IgD-negative memory B cell (primary cell): ENCODE measurements around the gene RNASE7. TPM values are rescaled to one million over a fixed set of nuclear protein-coding genes. Genes with fewer than 3 reads are reported as not detected.

ENCODE experiments used
- H3K27ac Mint-ChIP-seq, 3 donors: one replicate each; pipeline ENCODE4 v1.8.0; 2020 to 2022; ENCODE audit warnings: mild to moderate bottlenecking in 3 of 3, mixed read lengths in 3 of 3, moderate library complexity in 1 of 3
- H3K27me3 Mint-ChIP-seq: one replicate; pipeline ENCODE4 v1.8.0; 2021; ENCODE audit warnings: mixed read lengths
- H3K36me3 Mint-ChIP-seq: one replicate; pipeline ENCODE4 v1.8.0; 2020; ENCODE audit warnings: mild to moderate bottlenecking, mixed read lengths
- H3K4me1 Mint-ChIP-seq, 3 donors: one replicate each; pipeline ENCODE4 v1.8.0; 2020 to 2022; ENCODE audit warnings: mixed read lengths in 3 of 3, mild to moderate bottlenecking in 1 of 3
- H3K4me3 Mint-ChIP-seq, 4 donors: one replicate each; pipeline ENCODE4 v1.8.0; 2020 to 2022; ENCODE audit warnings: mild to moderate bottlenecking in 4 of 4, mixed read lengths in 4 of 4, moderate library complexity in 3 of 4
- H3K9me3 Mint-ChIP-seq, 3 donors: one replicate each; pipeline ENCODE4 v1.8.0; 2020 to 2021; ENCODE audit warnings: mixed read lengths in 3 of 3, mild to moderate bottlenecking in 1 of 3
- polyA plus RNA-seq: library from polyadenylated mRNA; unstranded; fragments of 300-500 nt; fragmentation: Illumina TruSeq; gene quantifications from one replicate; pipeline ENCODE4 v1.2.3, GENCODE V29; 2021

The RNASE7 gene
- polyA plus RNA-seq, 1 donor from 2014 or later: not detected

GRCh38 chr14:21075719-21076437 lies 33.7 kb downstream of the RNASE7 start:
- Mint-ChIP-seq H3K9me3 (no peaks in the 10 kb centered on the region), H3K4me1 (peaks cover 0 to 18% (median 13%) of the 10 kb centered on the region in 3 donors), H3K36me3 (peaks cover 3% of the 10 kb centered on the region), H3K4me3 (no peak overlapping the region), H3K27me3 (peaks cover 18% of the 10 kb centered on the region), H3K27ac (no peak overlapping the region)

GRCh38 chr14:21077672-21078071 lies 35.5 kb downstream of the RNASE7 start:
- Mint-ChIP-seq H3K9me3 (no peaks in the 10 kb centered on the region), H3K4me1 (peaks cover 0 to 2% (median 0%) of the 10 kb centered on the region in 3 donors), H3K27ac (no peak overlapping the region), H3K27me3 (peaks cover 12% of the 10 kb centered on the region), H3K36me3 (peaks cover 3% of the 10 kb centered on the region), H3K4me3 (no peak overlapping the region)

- Mint-ChIP-seq H3K4me3 (no peak overlapping the region), H3K27me3 (peaks cover 11% of the 10 kb centered on the region), H3K27ac (no peak overlapping the region), H3K9me3 (no peaks in the 10 kb centered on the region), H3K4me1 (peaks cover 0 to 2% (median 0%) of the 10 kb centered on the region in 3 donors), H3K36me3 (peaks cover 3% of the 10 kb centered on the region)
Measured at GRCh38 chr14:21078287-21078686, 36.1 kb downstream of the RNASE7 start.

GRCh38 chr14:21078726-21079125 lies 36.6 kb downstream of the RNASE7 start:
- H3K27me3 Mint-ChIP-seq: peaks cover 7% of the 10 kb centered on the region
- no peaks in the 10 kb centered on the region for H3K9me3 Mint-ChIP-seq
- peaks cover 0 to 2% (median 0%) of the 10 kb centered on the region in 3 donors for H3K4me1 Mint-ChIP-seq
- H3K27ac Mint-ChIP-seq: no peak overlapping the region
- no peak overlapping the region for H3K4me3 Mint-ChIP-seq
- peaks cover 3% of the 10 kb centered on the region for H3K36me3 Mint-ChIP-seq

- Mint-ChIP-seq H3K36me3 (peaks cover 3% of the 10 kb centered on the region), H3K4me3 (no peak overlapping the region), H3K4me1 (peaks cover 2 to 3% (median 3%) of the 10 kb centered on the region in 3 donors), H3K27ac (peak overlapping the region in 1 of 3 donors; percentile 69), H3K27me3 (peaks cover 10% of the 10 kb centered on the region), H3K9me3 (no peaks in the 10 kb centered on the region)
Measured at GRCh38 chr14:21081521-21082142, 39.5 kb downstream of the RNASE7 start.

- no peaks in the 10 kb centered on the region for H3K9me3 Mint-ChIP-seq
- no peak overlapping the region for H3K4me3 Mint-ChIP-seq
- peaks cover 13% of the 10 kb centered on the region for H3K27me3 Mint-ChIP-seq
- H3K27ac Mint-ChIP-seq: no peak overlapping the region
- H3K4me1 Mint-ChIP-seq: peaks cover 11 to 14% (median 11%) of the 10 kb centered on the region in 3 donors
- peaks cover 3% of the 10 kb centered on the region for H3K36me3 Mint-ChIP-seq
Measured at GRCh38 chr14:21083565-21084325, 41.6 kb downstream of the RNASE7 start.

GRCh38 chr14:21084396-21084795 lies 42.2 kb downstream of the RNASE7 start:
- peaks cover 11 to 14% (median 11%) of the 10 kb centered on the region in 3 donors for H3K4me1 Mint-ChIP-seq
- H3K27me3 Mint-ChIP-seq: peaks cover 10% of the 10 kb centered on the region
- H3K27ac Mint-ChIP-seq: no peak overlapping the region
- peaks cover 3% of the 10 kb centered on the region for H3K36me3 Mint-ChIP-seq
- no peaks in the 10 kb centered on the region for H3K9me3 Mint-ChIP-seq
- H3K4me3 Mint-ChIP-seq: no peak overlapping the region

GRCh38 chr14:21084998-21085853 lies 43.1 kb downstream of the RNASE7 start:
- Mint-ChIP-seq H3K27me3 (peaks cover 10% of the 10 kb centered on the region), H3K27ac (peak overlapping the region in 2 of 3 donors; percentile 36 to 86), H3K36me3 (peaks cover 1% of the 10 kb centered on the region), H3K9me3 (no peaks in the 10 kb centered on the region), H3K4me1 (peaks cover 11 to 14% (median 11%) of the 10 kb centered on the region in 3 donors), H3K4me3 (peak overlapping the region in 1 of 4 donors; percentile 50)

- Mint-ChIP-seq H3K4me1 (peaks cover 11 to 14% (median 13%) of the 10 kb centered on the region in 3 donors), H3K9me3 (no peaks in the 10 kb centered on the region), H3K27ac (peak overlapping the region; percentile 33 to 96 (median 86)), H3K4me3 (no peak overlapping the region), H3K27me3 (peaks cover 6% of the 10 kb centered on the region), H3K36me3 (no peaks in the 10 kb centered on the region)
Measured at GRCh38 chr14:21086908-21087293, 44.7 kb downstream of the RNASE7 start.

- Mint-ChIP-seq H3K27me3 (peaks cover 6% of the 10 kb centered on the region), H3K27ac (peak overlapping the region; percentile 86 to 96 (median 88)), H3K4me3 (peak overlapping the region; percentile 18 to 74 (median 44)), H3K36me3 (no peaks in the 10 kb centered on the region), H3K4me1 (peaks cover 13 to 14% (median 14%) of the 10 kb centered on the region in 3 donors), H3K9me3 (no peaks in the 10 kb centered on the region)
Measured at GRCh38 chr14:21087294-21088091, 45.3 kb downstream of the RNASE7 start.

GRCh38 chr14:21088687-21089086 lies 46.5 kb downstream of the RNASE7 start:
- Mint-ChIP-seq H3K27me3 (peaks cover 6% of the 10 kb centered on the region), H3K4me1 (peaks cover 14 to 18% (median 16%) of the 10 kb centered on the region in 3 donors), H3K36me3 (no peaks in the 10 kb centered on the region), H3K4me3 (no peak overlapping the region), H3K9me3 (no peaks in the 10 kb centered on the region), H3K27ac (peak overlapping the region; percentile 26 to 96 (median 78))

- H3K27ac Mint-ChIP-seq: peak overlapping the region in 2 of 3 donors; percentile 78 to 96
- H3K9me3 Mint-ChIP-seq: no peaks in the 10 kb centered on the region
- H3K4me3 Mint-ChIP-seq: no peak overlapping the region
- no peaks in the 10 kb centered on the region for H3K36me3 Mint-ChIP-seq
- peaks cover 4% of the 10 kb centered on the region for H3K27me3 Mint-ChIP-seq
- peaks cover 14 to 18% (median 16%) of the 10 kb centered on the region in 3 donors for H3K4me1 Mint-ChIP-seq
Measured at GRCh38 chr14:21089271-21089670, 47.1 kb downstream of the RNASE7 start.

- Mint-ChIP-seq H3K36me3 (no peaks in the 10 kb centered on the region), H3K4me1 (peaks cover 14 to 18% (median 16%) of the 10 kb centered on the region in 3 donors), H3K4me3 (no peak overlapping the region), H3K9me3 (no peaks in the 10 kb centered on the region), H3K27ac (peak overlapping the region in 1 of 3 donors; percentile 78), H3K27me3 (peaks cover 4% of the 10 kb centered on the region)
Measured at GRCh38 chr14:21089877-21090193, 47.7 kb downstream of the RNASE7 start.
